HG03378 (cell line): ENCODE measurements around the gene TMX4.

Source experiments
- ATAC-seq: cut with Tn5 transposase; IDR thresholded peaks from one replicate; pipeline ENCODE4 v1.9.1; 2021; ENCODE audit warnings: mild to moderate bottlenecking, moderate library complexity; ENCODE audit not compliant: unreplicated experiment

The TMX4 gene

GRCh38 chr20:8020314-8021079 lies 936 bp upstream of the TMX4 start:
- ATAC-seq, result peak; percentile 61

- no peak for ATAC-seq
Observed at GRCh38 chr20:8019998-8020247, 362 bp upstream of the TMX4 start.

- peak; percentile 43 for ATAC-seq
Observed at GRCh38 chr20:8018958-8019245, 659 bp downstream of the TMX4 start.

- no peak for ATAC-seq
Observed at GRCh38 chr20:8012724-8013123, 6.8 kb downstream of the TMX4 start.

GRCh38 chr20:8008733-8009132 lies 10.8 kb downstream of the TMX4 start:
- ATAC-seq, result no peak

- ATAC-seq, result no peak
Observed at GRCh38 chr20:8007490-8007889, 12.1 kb downstream of the TMX4 start.

- ATAC-seq, result no peak
Observed at GRCh38 chr20:8005575-8006366, 13.8 kb downstream of the TMX4 start.

GRCh38 chr20:8005033-8005432 lies 14.5 kb downstream of the TMX4 start:
- ATAC-seq, result no peak

GRCh38 chr20:8002056-8002455 lies 17.5 kb downstream of the TMX4 start:
- ATAC-seq, result no peak

GRCh38 chr20:8000796-8001195 lies 18.8 kb downstream of the TMX4 start:
- ATAC-seq, result no peak

- ATAC-seq, result no peak
Observed at GRCh38 chr20:7996898-7997297, 22.7 kb downstream of the TMX4 start.

GRCh38 chr20:7994809-7995208 lies 24.8 kb downstream of the TMX4 start:
- peak; percentile 74 for ATAC-seq

GRCh38 chr20:7993703-7994102 lies 25.9 kb downstream of the TMX4 start:
- no peak for ATAC-seq

GRCh38 chr20:7993238-7993637 lies 26.3 kb downstream of the TMX4 start:
- no peak for ATAC-seq

- ATAC-seq, result no peak
Observed at GRCh38 chr20:7990385-7990784, 29.2 kb downstream of the TMX4 start.

- no peak for ATAC-seq
Observed at GRCh38 chr20:7989379-7989778, 30.2 kb downstream of the TMX4 start.

GRCh38 chr20:7985916-7986315 lies 33.6 kb downstream of the TMX4 start:
- ATAC-seq, result no peak

GRCh38 chr20:7984192-7984591 lies 35.4 kb downstream of the TMX4 start:
- ATAC-seq, result no peak

GRCh38 chr20:7981374-7981773 lies 38.2 kb downstream of the TMX4 start:
- ATAC-seq, result no peak

GRCh38 chr20:7980332-7981046 lies 39.1 kb downstream of the TMX4 start:
- peak; percentile 66 for ATAC-seq

GRCh38 chr20:7977709-7978108 lies 41.9 kb downstream of the TMX4 start:
- no peak for ATAC-seq

- ATAC-seq, result no peak
Observed at GRCh38 chr20:7975851-7976414, 43.6 kb downstream of the TMX4 start.
